CD14-positive monocyte (primary cell): ENCODE results near the gene CDCA8. TPM values are rescaled to one million over a fixed set of nuclear protein-coding genes. Genes with fewer than 3 reads are reported as not detected.

Experiments
- DNase-seq, 3 donors: peaks; one replicate each; pipeline ENCODE4 v3.0.0-alpha.2; 2011 to 2022
- H2AFZ ChIP-seq: 2 replicates; pipeline ENCODE4 v1.6.0; 2012; ENCODE audit warnings: mild to moderate bottlenecking, low read depth, low read length, inconsistent platforms; ENCODE audit not compliant: insufficient read depth, poor library complexity, severe bottlenecking
- H3K27ac ChIP-seq, 2 donors: 1 replicate in 1 of 2; 2 replicates in 1 of 2; pipeline ENCODE4 v1.5.1; 2012 to 2013; ENCODE audit warnings: low read length in 2 of 2, control low read depth in 1 of 2, inconsistent platforms in 1 of 2, low read depth in 1 of 2, mild to moderate bottlenecking in 1 of 2
- H3K27me3 ChIP-seq, 2 donors: one replicate each; pipeline versions ENCODE4 v1.6.0 to v1.6.1; 2011 to 2013; ENCODE audit warnings: low read length in 2 of 2; ENCODE audit not compliant: control insufficient read depth in 2 of 2, insufficient read depth in 2 of 2
- H3K36me3 ChIP-seq, 2 donors: replicated peaks in 1 of 2; 1 replicate in 1 of 2; 2 replicates in 1 of 2; pipeline versions ENCODE4 v1.5.1 to v1.6.1; 2012 to 2013; ENCODE audit warnings: low read length in 2 of 2, control low read depth in 1 of 2, inconsistent platforms in 1 of 2, mild to moderate bottlenecking in 1 of 2; ENCODE audit not compliant: insufficient read depth in 2 of 2, control insufficient read depth in 1 of 2
- H3K4me1 ChIP-seq, 2 donors: 1 replicate in 1 of 2; 2 replicates in 1 of 2; pipeline versions ENCODE4 v1.5.1 to v1.6.1; 2012 to 2013; ENCODE audit warnings: low read length in 2 of 2, control low read depth in 1 of 2, inconsistent platforms in 1 of 2, mild to moderate bottlenecking in 1 of 2, moderate library complexity in 1 of 2; ENCODE audit not compliant: insufficient read depth in 2 of 2, control insufficient read depth in 1 of 2
- H3K4me2 ChIP-seq: replicated peaks from 2 replicates; pipeline ENCODE3; 2012; ENCODE audit warnings: low read length, moderate library complexity, mild to moderate bottlenecking; ENCODE audit not compliant: poor library complexity, severe bottlenecking; ENCODE audit errors: extremely low read depth
- H3K4me3 ChIP-seq, 3 experiments: fragments of 200-600 bp in 1 of 3; sonication (generic) in 1 of 3; replicated peaks in 1 of 3; 1 replicate in 2 of 3; 2 replicates in 1 of 3; pipeline ENCODE4 v1.5.1; 2011 to 2013; ENCODE audit warnings: low read length in 3 of 3, mild to moderate bottlenecking in 3 of 3, control low read depth in 2 of 3, low read depth in 2 of 3, inconsistent platforms in 1 of 3, moderate library complexity in 1 of 3
- H3K79me2 ChIP-seq: 2 replicates; pipeline ENCODE4 v1.6.0; 2012; ENCODE audit warnings: mild to moderate bottlenecking, control low read depth, inconsistent platforms, low read length, moderate library complexity; ENCODE audit not compliant: insufficient read depth
- H3K9ac ChIP-seq: 2 replicates; pipeline ENCODE4 v1.6.0; 2017; ENCODE audit warnings: low read length, mild to moderate bottlenecking; ENCODE audit not compliant: insufficient read depth, poor library complexity, severe bottlenecking
- H3K9me3 ChIP-seq, 2 donors: replicated peaks in 1 of 2; 1 replicate in 1 of 2; 2 replicates in 1 of 2; pipeline versions ENCODE4 v1.5.1 to v1.6.1; 2012 to 2013; ENCODE audit warnings: low read length in 2 of 2, control low read depth in 1 of 2; ENCODE audit not compliant: control insufficient read depth in 1 of 2, insufficient read depth in 1 of 2
- H4K20me1 ChIP-seq: 2 replicates; pipeline ENCODE4 v1.6.0; 2012; ENCODE audit warnings: mild to moderate bottlenecking, low read length, control low read depth, moderate library complexity; ENCODE audit not compliant: insufficient read depth
- H3K27ac Mint-ChIP-seq, 7 donors: one replicate each; pipeline ENCODE4 v1.8.0; 2020; ENCODE audit warnings: mild to moderate bottlenecking in 7 of 7, mixed read lengths in 7 of 7, moderate library complexity in 6 of 7, inconsistent platforms in 2 of 7
- H3K27me3 Mint-ChIP-seq, 3 donors: one replicate each; pipeline ENCODE4 v1.8.0; 2021 to 2022; ENCODE audit warnings: low read depth in 3 of 3, mild to moderate bottlenecking in 3 of 3, mixed read lengths in 3 of 3, moderate library complexity in 3 of 3, inconsistent platforms in 1 of 3
- H3K36me3 Mint-ChIP-seq, 2 donors: one replicate each; pipeline ENCODE4 v1.8.0; 2020; ENCODE audit warnings: mixed read lengths in 2 of 2, inconsistent platforms in 1 of 2, mild to moderate bottlenecking in 1 of 2
- H3K4me1 Mint-ChIP-seq: one replicate; pipeline ENCODE4 v1.8.0; 2020; ENCODE audit warnings: mild to moderate bottlenecking, mixed read lengths
- H3K4me3 Mint-ChIP-seq, 2 donors: one replicate each; pipeline ENCODE4 v1.8.0; 2020; ENCODE audit warnings: mild to moderate bottlenecking in 2 of 2, mixed read lengths in 2 of 2, moderate library complexity in 1 of 2
- H3K9me3 Mint-ChIP-seq, 7 donors: one replicate each; pipeline ENCODE4 v1.8.0; 2020 to 2022; ENCODE audit warnings: mixed read lengths in 7 of 7, mild to moderate bottlenecking in 6 of 7, moderate library complexity in 6 of 7, inconsistent platforms in 2 of 7
- WGBS: methylation state at CpG from one replicate; pipeline ENCODE4 v1.1.5; 2013; ENCODE audit warnings: missing lambda C conversion rate; ENCODE audit not compliant: insufficient coverage; 5-methylcytosine and 5-hydroxymethylcytosine counted together
- intact Hi-C, 2 donors: fragments of 100-400 bp; cut with micrococcal nuclease; formaldehyde crosslinking; loops; one replicate each; pipeline versions ENCODE4 v1.15.0 to v1.15.1; 2023
- polyA minus RNA-seq: library from RNA; depleted of rRNA, polyadenylated mRNA; stranded (reverse); fragments of >200 nt; gene quantifications from 2 replicates; pipeline ENCODE4 v1.2.3, GENCODE V29; 2012
- polyA plus RNA-seq, 3 donors: library from polyadenylated mRNA; depleted of rRNA in 1 of 3; unstranded in 2 of 3; stranded (reverse) in 1 of 3; fragments of 300-500 nt in 2 of 3; fragments of >200 nt in 1 of 3; fragmentation: Illumina TruSeq in 2 of 3; gene quantifications; 1 replicate in 2 of 3; 2 replicates in 1 of 3; pipeline ENCODE4 v1.2.3, GENCODE V29; 2012 to 2021
- total RNA-seq, 12 experiments: library from RNA in 1 of 12; stranded (reverse) in 1 of 12; fragments of 120-200 nt in 1 of 12; gene quantifications; one replicate each; pipeline ENCODE4 v1.2.4 and lab custom pipeline; 2013 to 2026; ENCODE audit warnings: mixed read lengths in 6 of 12, inconsistent platforms in 1 of 12
- TF ChIP-seq, protein P1 (sequence below): fragments of 200-600 bp; IDR thresholded peaks from one replicate; pipeline ENCODE4 v1.8.0; 2022; ENCODE audit warnings: antibody characterized with exemption, mild to moderate bottlenecking

CDCA8 gene
- total RNA-seq (2013) = 0.17 TPM
- polyA plus RNA-seq (under 1 TPM; 0.09 to 0.67 (median 0.60) TPM), polyA minus RNA-seq (0.32 and 0.42 TPM in 2 replicates), total RNA-seq (lab: John Stamatoyannopoulos, UW) (0.07 to 12.8 (median 0.39) reads per million in 11 experiments)

DNA sequence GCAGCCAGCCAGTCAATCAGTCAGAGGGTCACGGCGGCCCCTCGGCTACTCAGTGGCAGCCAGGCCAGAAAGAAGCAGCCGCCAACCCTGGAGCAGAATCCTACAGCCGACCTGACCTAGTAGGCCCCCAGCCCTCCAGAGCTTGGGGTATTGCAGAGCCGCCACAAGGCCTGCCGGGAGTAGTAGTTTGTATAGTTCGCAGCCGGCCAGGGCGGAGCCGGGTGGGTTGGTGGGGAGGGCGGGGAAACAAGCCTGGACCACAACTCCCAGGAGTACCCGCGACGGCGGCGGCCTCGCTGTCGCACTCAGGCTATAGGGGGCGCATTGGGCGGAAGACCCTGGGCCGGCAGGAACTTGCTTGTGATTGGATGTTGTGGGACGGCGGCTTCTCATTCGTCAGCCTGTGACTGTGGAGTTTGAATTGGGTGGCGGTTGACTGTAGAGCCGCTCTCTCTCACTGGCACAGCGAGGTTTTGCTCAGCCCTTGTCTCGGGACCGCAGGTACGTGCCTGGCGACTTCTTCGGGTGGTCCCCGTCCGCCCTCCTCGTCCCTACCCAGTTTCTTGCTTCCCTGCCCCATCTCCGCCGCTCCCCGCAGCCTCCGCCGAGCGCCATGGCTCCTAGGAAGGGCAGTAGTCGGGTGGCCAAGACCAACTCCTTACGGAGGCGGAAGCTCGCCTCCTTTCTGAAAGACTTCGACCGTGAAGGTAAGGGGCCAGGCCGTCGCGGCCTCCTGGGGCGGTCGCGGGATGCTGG lies at the start of gene CDCA8:
Gene CDCA8, plus strand, starts transcription at position 439 of the 756 bp plus-strand sequence. Its CDS starts 175 bp downstream, at position 614.
- H3K79me2 ChIP-seq = peaks cover 78% of the 10 kb centered on the region
- peaks cover 19 to 21% of the 10 kb centered on the region in 2 donors for H3K36me3 ChIP-seq
- H3K4me1 Mint-ChIP-seq = peaks cover 25% of the 10 kb centered on the region
- TF ChIP-seq, protein P1, sequence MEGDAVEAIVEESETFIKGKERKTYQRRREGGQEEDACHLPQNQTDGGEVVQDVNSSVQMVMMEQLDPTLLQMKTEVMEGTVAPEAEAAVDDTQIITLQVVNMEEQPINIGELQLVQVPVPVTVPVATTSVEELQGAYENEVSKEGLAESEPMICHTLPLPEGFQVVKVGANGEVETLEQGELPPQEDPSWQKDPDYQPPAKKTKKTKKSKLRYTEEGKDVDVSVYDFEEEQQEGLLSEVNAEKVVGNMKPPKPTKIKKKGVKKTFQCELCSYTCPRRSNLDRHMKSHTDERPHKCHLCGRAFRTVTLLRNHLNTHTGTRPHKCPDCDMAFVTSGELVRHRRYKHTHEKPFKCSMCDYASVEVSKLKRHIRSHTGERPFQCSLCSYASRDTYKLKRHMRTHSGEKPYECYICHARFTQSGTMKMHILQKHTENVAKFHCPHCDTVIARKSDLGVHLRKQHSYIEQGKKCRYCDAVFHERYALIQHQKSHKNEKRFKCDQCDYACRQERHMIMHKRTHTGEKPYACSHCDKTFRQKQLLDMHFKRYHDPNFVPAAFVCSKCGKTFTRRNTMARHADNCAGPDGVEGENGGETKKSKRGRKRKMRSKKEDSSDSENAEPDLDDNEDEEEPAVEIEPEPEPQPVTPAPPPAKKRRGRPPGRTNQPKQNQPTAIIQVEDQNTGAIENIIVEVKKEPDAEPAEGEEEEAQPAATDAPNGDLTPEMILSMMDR = peak; percentile 25
- peak within 1 kb of the TSS; percentile 100 for H2AFZ ChIP-seq
- peaks cover 0 to 1% (median 0%) of the 10 kb centered on the region in 3 donors for H3K27me3 Mint-ChIP-seq
- H3K9me3 ChIP-seq = no peaks in the 10 kb centered on the region
- H3K27ac Mint-ChIP-seq = peak within 1 kb of the TSS; percentile 73 to 93 (median 88)
- H3K4me3 Mint-ChIP-seq = peak within 1 kb of the TSS; percentile 91 to 95
- peak within 1 kb of the TSS; percentile 67 to 99 (median 87) for H3K4me3 ChIP-seq
- H3K27me3 ChIP-seq = no peaks in the 10 kb centered on the region
- peak within 1 kb of the TSS; percentile 73 for H3K9ac ChIP-seq
- H3K27ac ChIP-seq = peak within 1 kb of the TSS; percentile 53 to 72
- peak; percentile 94 to 97 (median 95) for DNase-seq
- intact Hi-C loops = loop anchor here (2.0 to 10.0 kb wide), 8 partner anchors 97 to 323 kb away; partner anchors contain the start of genes C1orf122 (in 2 of the 2), UTP11 (in 2 of the 2), YRDC (in 2 of the 2) and GNL2 (in 1 of the 2)
- H3K4me2 ChIP-seq = peak within 1 kb of the TSS; percentile 100
- H3K9me3 Mint-ChIP-seq = no peaks in the 10 kb centered on the region
- peaks cover 9% of the 10 kb centered on the region for H4K20me1 ChIP-seq
- peaks cover 14 to 26% of the 10 kb centered on the region in 2 donors for H3K36me3 Mint-ChIP-seq
- H3K4me1 ChIP-seq = peaks cover 29% of the 10 kb centered on the region in 2 donors
- WGBS = under 1% methylated on average over 51 of the region's 54 CpGs

DNA sequence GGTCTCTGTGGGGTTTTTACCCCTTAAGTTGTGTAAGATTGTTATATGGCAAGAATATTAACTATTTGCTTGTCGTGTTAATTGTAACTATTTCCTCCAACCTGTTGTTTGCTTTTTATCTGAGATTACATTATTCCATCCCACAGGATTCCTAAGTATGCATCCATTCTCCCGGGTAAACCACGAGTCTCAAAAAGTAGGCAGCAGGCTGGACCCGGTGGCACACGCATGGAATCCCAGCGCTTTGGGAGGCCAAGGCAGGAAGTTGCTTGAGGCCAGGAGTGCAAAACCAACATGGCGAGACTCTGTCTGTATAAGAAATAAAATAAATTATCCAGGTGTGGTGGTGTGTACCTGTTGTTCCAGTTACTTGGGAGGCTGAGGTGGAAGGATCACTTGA lies 45.0 kb upstream of the CDCA8 start:
- 97% methylated on average over 4 of the region's 7 CpGs for WGBS
- intact Hi-C loops = no loop called here
- Histone ChIP-seq H4K20me1 (no peaks in the 10 kb centered on the region), H3K4me3 (no peak overlapping the region), H3K36me3 (no peaks in the 10 kb centered on the region), H3K9ac (no peak overlapping the region), H3K27ac (no peak overlapping the region), H3K79me2 (no peaks in the 10 kb centered on the region), H3K4me1 (no peaks in the 10 kb centered on the region), H3K4me2 (no peak overlapping the region), H3K9me3 (peaks cover 0 to 2% of the 10 kb centered on the region in 2 donors), H2AFZ (no peak overlapping the region), H3K27me3 (no peaks in the 10 kb centered on the region)
- Mint-ChIP-seq H3K4me1 (no peaks in the 10 kb centered on the region), H3K9me3 (no peaks in the 10 kb centered on the region), H3K36me3 (no peaks in the 10 kb centered on the region), H3K27ac (no peak overlapping the region), H3K27me3 (peaks cover 12 to 22% (median 14%) of the 10 kb centered on the region in 3 donors), H3K4me3 (no peak overlapping the region)
- DNase-seq = no peak
- TF ChIP-seq, protein P1 = no peak
